GM12892 (cell line): ENCODE results near the gene PBX1.

ENCODE experiments used
- POLR2A ChIP-seq: IDR thresholded peaks from 2 replicates; pipeline ENCODE4 v1.6.1; 2011; ENCODE audit warnings: low read depth, low read length, control low read depth
- POLR2AphosphoS5 ChIP-seq: IDR thresholded peaks from 2 replicates; pipeline ENCODE4 v1.6.1; 2011; ENCODE audit warnings: low read depth, low read length, control low read depth
- TAF1 ChIP-seq: IDR thresholded peaks from 2 replicates; pipeline ENCODE4 v1.6.1; 2011; ENCODE audit warnings: low read depth, mild to moderate bottlenecking, control low read depth, low read length, borderline replicate concordance

GRCh38 chr1:164736137-164736536 is 177.2 kb downstream of the PBX1 start:
- TF ChIP-seq POLR2A (no peak), POLR2AphosphoS5 (no peak), TAF1 (no peak)
